ENCODE data around the gene CEBPA. TPM values are rescaled to one million over a fixed set of nuclear protein-coding genes. Genes with fewer than 3 reads are reported as not detected.

The CEBPA gene
- total RNA-seq (151 and 160 TPM in 2 replicates), polyA plus RNA-seq (65.1 and 103 TPM in 2 replicates)

DNA sequence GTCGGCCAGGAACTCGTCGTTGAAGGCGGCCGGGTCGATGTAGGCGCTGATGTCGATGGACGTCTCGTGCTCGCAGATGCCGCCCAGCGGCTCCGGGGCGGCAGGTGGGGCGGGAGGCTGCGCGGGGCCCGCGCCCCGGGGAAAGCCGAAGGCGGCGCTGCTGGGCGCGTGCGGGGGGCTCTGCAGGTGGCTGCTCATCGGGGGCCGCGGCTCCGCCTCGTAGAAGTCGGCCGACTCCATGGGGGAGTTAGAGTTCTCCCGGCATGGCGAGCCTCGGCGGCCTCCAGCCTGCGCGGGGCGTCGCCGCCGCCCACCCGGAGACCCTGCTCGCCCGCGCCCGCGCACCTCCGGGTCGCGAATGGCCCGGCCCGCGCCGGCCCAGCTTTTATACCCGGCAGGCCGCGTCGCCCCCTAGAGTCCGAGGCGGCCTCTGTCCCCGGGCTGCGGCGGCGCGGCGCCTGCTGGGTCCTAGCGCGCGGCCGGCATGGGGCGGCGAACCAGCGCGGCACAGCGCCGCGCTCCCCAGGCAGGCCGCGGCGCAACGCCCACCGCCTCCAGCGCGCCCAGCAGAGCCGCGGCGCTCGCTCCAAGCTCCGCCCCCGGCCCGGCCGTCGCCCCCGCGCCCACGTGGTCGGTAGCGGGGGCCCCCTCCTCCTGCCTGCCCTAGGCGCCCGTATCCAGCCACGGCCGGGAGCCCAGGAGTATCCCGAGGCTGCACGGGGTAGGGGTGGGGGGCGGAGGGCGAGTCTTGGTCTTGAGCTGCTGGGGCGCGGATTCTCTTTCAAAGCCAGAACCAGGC, at the start of gene CEBPA:
Gene CEBPA (minus strand): TSS at position 360 of the 799 bp plus-strand sequence. CDS start 120 bp downstream, at position 240.
- DNase-seq (ENCODE audit: low spot score) = peak; percentile 97
- Histone ChIP-seq H3K27me3 (peaks cover 2% of the 10 kb centered on the region), H3K36me3 (replicated peaks; ENCODE audit: insufficient read depth, low read depth) (no peaks in the 10 kb centered on the region), H2AFZ (peak within 1 kb of the TSS; percentile 93), H3K4me2 (peak within 1 kb of the TSS; percentile 95), H3K4me1 (ENCODE audit: insufficient read depth) (peaks cover 43% of the 10 kb centered on the region), H3K79me2 (peaks cover 35% of the 10 kb centered on the region), H3K4me3 (peak within 1 kb of the TSS; percentile 95), H4K20me1 (ENCODE audit: insufficient read depth, poor library complexity, severe bottlenecking) (peaks cover 15% of the 10 kb centered on the region), H3K9me3 (ENCODE audit: low read depth) (no peaks in the 10 kb centered on the region), H3K9me2 (replicated peaks; ENCODE audit: insufficient read depth) (no peaks in the 10 kb centered on the region), H3K27ac (peak within 1 kb of the TSS; percentile 100)
- TF ChIP-seq EZH2 (IDR thresholded peaks at IDR 0.05; ENCODE audit: borderline replicate concordance) (no peak), EZH2phosphoT487 (IDR thresholded peaks at IDR 0.05; ENCODE audit: low read depth, severe bottlenecking, unreplicated experiment) (no peak)
- TF ChIP-seq, protein P1, sequence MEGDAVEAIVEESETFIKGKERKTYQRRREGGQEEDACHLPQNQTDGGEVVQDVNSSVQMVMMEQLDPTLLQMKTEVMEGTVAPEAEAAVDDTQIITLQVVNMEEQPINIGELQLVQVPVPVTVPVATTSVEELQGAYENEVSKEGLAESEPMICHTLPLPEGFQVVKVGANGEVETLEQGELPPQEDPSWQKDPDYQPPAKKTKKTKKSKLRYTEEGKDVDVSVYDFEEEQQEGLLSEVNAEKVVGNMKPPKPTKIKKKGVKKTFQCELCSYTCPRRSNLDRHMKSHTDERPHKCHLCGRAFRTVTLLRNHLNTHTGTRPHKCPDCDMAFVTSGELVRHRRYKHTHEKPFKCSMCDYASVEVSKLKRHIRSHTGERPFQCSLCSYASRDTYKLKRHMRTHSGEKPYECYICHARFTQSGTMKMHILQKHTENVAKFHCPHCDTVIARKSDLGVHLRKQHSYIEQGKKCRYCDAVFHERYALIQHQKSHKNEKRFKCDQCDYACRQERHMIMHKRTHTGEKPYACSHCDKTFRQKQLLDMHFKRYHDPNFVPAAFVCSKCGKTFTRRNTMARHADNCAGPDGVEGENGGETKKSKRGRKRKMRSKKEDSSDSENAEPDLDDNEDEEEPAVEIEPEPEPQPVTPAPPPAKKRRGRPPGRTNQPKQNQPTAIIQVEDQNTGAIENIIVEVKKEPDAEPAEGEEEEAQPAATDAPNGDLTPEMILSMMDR (IDR thresholded peaks at IDR 0.05; ENCODE audit: poor library complexity) = peak; percentile 42
- 2% methylated on average over 19 of the region's 111 CpGs for WGBS (ENCODE audit: low lambda C conversion rate, missing lambda C conversion rate)

DNA sequence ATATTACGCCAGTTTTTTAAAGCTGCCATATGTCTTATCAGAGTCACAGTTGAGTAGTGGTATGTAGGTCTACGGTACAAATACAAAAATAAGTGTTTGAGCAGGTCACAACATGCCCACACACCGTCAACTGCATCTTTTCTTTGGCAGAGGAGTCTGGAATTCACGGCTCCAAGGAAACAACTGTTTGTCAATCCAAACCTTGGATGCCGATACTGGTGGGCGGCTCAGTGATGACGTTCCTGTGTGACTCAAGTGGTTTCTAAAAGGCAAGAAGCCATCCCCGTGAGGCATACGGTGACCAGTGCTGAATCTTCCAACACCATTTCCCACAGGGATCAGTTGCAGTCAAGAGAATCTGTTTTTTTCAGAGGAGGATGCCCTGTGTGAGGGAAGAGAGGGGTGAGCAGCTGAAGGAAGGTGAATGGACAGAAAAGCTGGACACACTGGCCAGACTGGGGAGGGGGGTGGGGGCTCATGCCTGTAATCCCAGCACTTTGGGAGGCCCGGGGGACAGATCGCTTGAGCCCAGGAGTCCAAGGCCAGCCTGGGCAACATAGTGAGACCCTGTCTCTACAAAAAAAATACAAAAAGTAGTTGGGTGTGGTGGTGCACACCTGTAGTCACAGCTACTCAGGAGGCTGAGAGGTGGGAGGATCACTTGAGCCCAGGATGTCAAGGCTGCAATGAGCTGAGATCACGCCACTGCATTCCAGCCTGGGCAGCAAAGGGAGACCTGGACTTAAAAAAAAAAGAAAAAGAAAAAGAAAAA, 48.4 kb upstream of the CEBPA start:
- WGBS (ENCODE audit: low lambda C conversion rate, missing lambda C conversion rate) = 90% methylated on average over 12 of the region's 12 CpGs
- Histone ChIP-seq H2AFZ (no peak overlapping the region), H3K36me3 (replicated peaks; ENCODE audit: insufficient read depth, low read depth) (no peaks in the 10 kb centered on the region), H3K27ac (no peak overlapping the region), H3K9me2 (replicated peaks; ENCODE audit: insufficient read depth) (no peaks in the 10 kb centered on the region), H3K9me3 (ENCODE audit: low read depth) (no peaks in the 10 kb centered on the region), H3K79me2 (no peaks in the 10 kb centered on the region), H3K4me2 (no peak overlapping the region), H3K4me1 (ENCODE audit: insufficient read depth) (no peaks in the 10 kb centered on the region), H3K4me3 (no peak overlapping the region), H4K20me1 (ENCODE audit: insufficient read depth, poor library complexity, severe bottlenecking) (no peaks in the 10 kb centered on the region), H3K27me3 (no peaks in the 10 kb centered on the region)
- no peak for DNase-seq (ENCODE audit: low spot score)
- no peak for TF ChIP-seq EZH2phosphoT487 (IDR thresholded peaks at IDR 0.05; ENCODE audit: low read depth, severe bottlenecking, unreplicated experiment)
- TF ChIP-seq EZH2 (IDR thresholded peaks at IDR 0.05; ENCODE audit: borderline replicate concordance) = no peak
- TF ChIP-seq, protein P1 (IDR thresholded peaks at IDR 0.05; ENCODE audit: poor library complexity) = no peak

DNA sequence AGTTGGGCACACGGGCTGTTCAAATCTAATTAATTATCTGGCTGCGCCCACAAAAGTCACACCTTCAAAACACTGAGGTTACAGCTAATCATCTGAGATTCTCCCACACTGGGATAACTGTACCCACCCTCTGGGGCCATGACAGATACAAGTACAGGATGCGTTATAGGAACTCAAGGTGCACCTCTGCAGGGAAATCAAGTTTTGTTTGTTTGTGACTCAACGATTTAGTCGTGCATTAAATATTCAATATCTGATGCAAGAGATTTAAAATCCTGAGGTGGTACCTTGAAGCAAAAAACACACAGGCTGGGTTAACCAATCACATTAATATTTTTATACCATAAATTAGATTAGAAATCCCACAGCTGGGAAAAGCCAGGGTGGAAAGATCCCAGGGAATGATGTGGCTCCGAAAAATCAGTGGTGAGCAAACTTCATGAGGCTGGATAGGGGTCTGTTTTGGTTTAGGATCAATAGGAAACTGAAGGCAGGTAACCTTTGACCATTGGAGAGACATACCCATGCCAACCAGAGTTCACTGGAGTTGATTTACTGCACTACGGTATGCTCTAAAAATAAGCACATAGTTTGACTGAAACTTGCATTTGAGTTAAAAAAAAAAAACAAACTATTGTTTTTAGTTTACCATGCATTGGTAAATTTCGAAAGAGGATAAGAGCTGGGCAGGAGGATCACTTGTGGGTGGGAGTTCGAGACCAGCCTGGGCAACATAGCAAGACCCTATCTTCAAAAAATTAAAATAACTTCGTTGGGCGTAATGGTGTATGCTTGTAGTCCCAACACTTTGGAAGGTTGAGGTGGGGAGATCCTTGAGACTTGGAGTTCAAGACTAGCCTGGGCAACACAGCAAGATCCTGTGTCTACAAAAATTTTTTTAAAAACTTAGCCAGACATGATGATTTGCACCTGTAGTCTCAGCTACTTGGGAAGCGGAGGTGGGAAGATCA, 47.3 kb upstream of the CEBPA start:
- Histone ChIP-seq H3K79me2 (no peaks in the 10 kb centered on the region), H3K4me1 (ENCODE audit: insufficient read depth) (no peaks in the 10 kb centered on the region), H3K4me3 (no peak overlapping the region), H3K27ac (peak overlapping the region; percentile 8), H2AFZ (no peak overlapping the region), H3K4me2 (no peak overlapping the region), H3K9me2 (replicated peaks; ENCODE audit: insufficient read depth) (no peaks in the 10 kb centered on the region), H4K20me1 (ENCODE audit: insufficient read depth, poor library complexity, severe bottlenecking) (no peaks in the 10 kb centered on the region), H3K9me3 (ENCODE audit: low read depth) (no peaks in the 10 kb centered on the region), H3K36me3 (replicated peaks; ENCODE audit: insufficient read depth, low read depth) (no peaks in the 10 kb centered on the region), H3K27me3 (peaks cover 4% of the 10 kb centered on the region)
- no peak for DNase-seq (ENCODE audit: low spot score)
- 91% methylated on average over 12 of the region's 12 CpGs for WGBS (ENCODE audit: low lambda C conversion rate, missing lambda C conversion rate)
- TF ChIP-seq EZH2 (IDR thresholded peaks at IDR 0.05; ENCODE audit: borderline replicate concordance) (no peak), EZH2phosphoT487 (IDR thresholded peaks at IDR 0.05; ENCODE audit: low read depth, severe bottlenecking, unreplicated experiment) (no peak)
- TF ChIP-seq, protein P1 (IDR thresholded peaks at IDR 0.05; ENCODE audit: poor library complexity) = no peak

Data from hepatocyte (in vitro differentiated cells).